Liver (tissue), 9 donors: ENCODE data around the gene CDH4. TPM values are rescaled to one million over a fixed set of nuclear protein-coding genes. Genes with fewer than 3 reads are reported as not detected.

Experiments
- DNase-seq: peaks from one replicate; pipeline ENCODE4 v3.0.0-alpha.2; 2017; ENCODE audit warnings: low spot score
- H3K27ac ChIP-seq, 2 donors: one replicate each; pipeline ENCODE4 v1.7.0; 2013; ENCODE audit warnings: inconsistent platforms in 2 of 2, low read length in 2 of 2, control low read depth in 1 of 2, low read depth in 1 of 2, mild to moderate bottlenecking in 1 of 2
- H3K27me3 ChIP-seq, 4 donors: one replicate each; pipeline versions ENCODE4 v1.6.1 to v1.7.0; 2013; ENCODE audit warnings: low read length in 3 of 4, inconsistent platforms in 1 of 4, mild to moderate bottlenecking in 1 of 4, moderate library complexity in 1 of 4; ENCODE audit not compliant: control insufficient read depth in 4 of 4, insufficient read depth in 4 of 4
- H3K36me3 ChIP-seq, 4 donors: one replicate each; pipeline versions ENCODE4 v1.6.1 to v1.7.0; 2013; ENCODE audit warnings: low read length in 3 of 4, mild to moderate bottlenecking in 3 of 4, low read depth in 1 of 4, moderate library complexity in 1 of 4; ENCODE audit not compliant: control insufficient read depth in 4 of 4, insufficient read depth in 3 of 4
- H3K4me1 ChIP-seq, 4 donors: one replicate each; pipeline versions ENCODE4 v1.6.1 to v1.7.0; 2013; ENCODE audit warnings: low read length in 3 of 4, mild to moderate bottlenecking in 3 of 4, moderate library complexity in 1 of 4; ENCODE audit not compliant: control insufficient read depth in 4 of 4, insufficient read depth in 4 of 4
- H3K4me3 ChIP-seq, 3 donors: one replicate each; pipeline versions ENCODE4 v1.6.1 to v1.7.0; 2013; ENCODE audit warnings: low read length in 3 of 3, control low read depth in 1 of 3, low read depth in 1 of 3, mild to moderate bottlenecking in 1 of 3
- H3K9ac ChIP-seq, 2 donors: one replicate each; pipeline ENCODE4 v1.7.0; 2013; ENCODE audit warnings: low read length in 2 of 2, mild to moderate bottlenecking in 2 of 2, moderate library complexity in 2 of 2, control low read depth in 1 of 2, low read depth in 1 of 2
- H3K9me3 ChIP-seq, 4 donors: one replicate each; pipeline versions ENCODE4 v1.6.1 to v1.7.0; 2013; ENCODE audit warnings: low read length in 3 of 4; ENCODE audit not compliant: control insufficient read depth in 4 of 4
- EGR1 ChIP-seq, 2 donors: IDR thresholded peaks; 2 replicates each; pipeline ENCODE4 v1.6.1; 2016 to 2018; ENCODE audit warnings: antibody characterized with exemption in 2 of 2, low read depth in 2 of 2
- FOXA1 ChIP-seq: IDR thresholded peaks from 2 replicates; pipeline ENCODE4 v1.6.1; 2016; ENCODE audit warnings: antibody characterized with exemption
- FOXA2 ChIP-seq: IDR thresholded peaks from 2 replicates; pipeline ENCODE4 v1.6.1; 2016; ENCODE audit warnings: antibody characterized with exemption
- HNF4G ChIP-seq: IDR thresholded peaks from 2 replicates; pipeline ENCODE4 v1.6.1; 2016; ENCODE audit warnings: antibody characterized with exemption
- JUND ChIP-seq, 2 donors: IDR thresholded peaks; 2 replicates each; pipeline ENCODE4 v1.6.1; 2016; ENCODE audit warnings: antibody characterized with exemption in 2 of 2
- RAD21 ChIP-seq, 2 donors: IDR thresholded peaks; 2 replicates each; pipeline ENCODE4 v1.6.1; 2016; ENCODE audit warnings: antibody characterized with exemption in 2 of 2, mild to moderate bottlenecking in 2 of 2
- RXRA ChIP-seq, 2 donors: IDR thresholded peaks; 2 replicates each; pipeline ENCODE4 v1.6.1; 2017 to 2018; ENCODE audit warnings: antibody characterized with exemption in 2 of 2, mild to moderate bottlenecking in 1 of 2
- SP1 ChIP-seq: IDR thresholded peaks from 2 replicates; pipeline ENCODE4 v1.6.1; 2018; ENCODE audit warnings: antibody characterized with exemption, mild to moderate bottlenecking
- YY1 ChIP-seq: IDR thresholded peaks from 2 replicates; pipeline ENCODE4 v1.6.1; 2016; ENCODE audit warnings: antibody characterized with exemption, mild to moderate bottlenecking
- WGBS: extraction: QIAGEN DNeasy Blood & Tissue Kit; methylation state at CpG from one replicate; pipeline ENCODE4 v1.1.7; 2013; 5-methylcytosine and 5-hydroxymethylcytosine counted together
- polyA plus RNA-seq, 2 donors: library from polyadenylated mRNA; stranded (reverse) in 1 of 2; unstranded in 1 of 2; fragments of 200-250 nt in 1 of 2; fragments of >200 nt in 1 of 2; fragmentation: Nextera tagmentation in 1 of 2; extraction: Ambion mirVana in 1 of 2; gene quantifications; one replicate each; pipeline versions ENCODE4 v1.2.1 to v1.2.3, GENCODE V29; 2013 to 2015
- total RNA-seq, 2 donors: library from RNA; depleted of rRNA; stranded (reverse); fragments of >200 nt; gene quantifications; one replicate each; pipeline ENCODE4 v1.2.3, GENCODE V29; 2014
- TF ChIP-seq, protein P1 (sequence below): fragments of 150-350 bp; IDR thresholded peaks from 2 replicates; pipeline ENCODE4 v1.5.1; 2017; ENCODE audit warnings: improper control_type of control experiment, low read depth, low read length; ENCODE audit not compliant: missing input control
- TF ChIP-seq, protein P2 (sequence below): IDR thresholded peaks from 2 replicates; pipeline ENCODE4 v1.6.1; 2016; ENCODE audit warnings: antibody characterized with exemption
- TF ChIP-seq, protein P3 (sequence below): IDR thresholded peaks from 2 replicates; pipeline ENCODE4 v1.6.1; 2016; ENCODE audit warnings: antibody characterized with exemption, mild to moderate bottlenecking
- TF ChIP-seq, protein P4 (sequence below): IDR thresholded peaks from 2 replicates; pipeline ENCODE4 v1.6.1; 2016; ENCODE audit warnings: antibody characterized with exemption
- donor health status: healthy.
- donor health status: healthy.
- donor health status: healthy.
- donor health status: healthy.
- donor health status: healthy.

Gene CDH4
- total and polyA plus RNA-seq, 4 donors, result 0.03 to 0.25 (median 0.19) TPM; not detected in 1

DNA sequence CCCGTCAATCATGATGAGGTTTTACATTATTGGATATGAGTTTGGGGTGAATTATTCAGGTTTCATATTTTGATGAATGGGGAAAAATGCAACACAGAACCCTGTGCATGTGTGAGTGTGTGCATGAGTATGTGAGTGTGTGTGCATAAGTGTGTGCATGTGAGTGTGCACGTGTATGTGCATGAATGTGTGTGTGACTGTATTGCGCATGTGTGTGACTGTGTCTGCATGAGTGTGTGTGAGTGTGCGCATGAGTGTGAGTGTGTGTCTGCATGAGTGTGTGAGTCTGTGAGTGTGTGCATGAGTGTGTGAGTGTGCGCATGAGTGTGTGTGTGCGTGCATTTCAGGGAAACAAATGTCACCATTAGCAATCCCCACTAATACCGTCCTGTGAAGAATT is 18.5 kb upstream of the CDH4 start:
- no peak for TF ChIP-seq FOXA2
- no peak overlapping the region for H3K27ac ChIP-seq
- no peak for DNase-seq
- H3K36me3 ChIP-seq, result no peaks in the 10 kb centered on the region
- 92% methylated on average over 7 of the region's 7 CpGs for WGBS
- no peak overlapping the region for H3K9ac ChIP-seq
- peaks cover 7 to 21% (median 16%) of the 10 kb centered on the region in 4 donors for H3K9me3 ChIP-seq
- no peaks in the 10 kb centered on the region for H3K27me3 ChIP-seq
- H3K4me1 ChIP-seq, result no peaks in the 10 kb centered on the region
- no peak overlapping the region for H3K4me3 ChIP-seq

DNA sequence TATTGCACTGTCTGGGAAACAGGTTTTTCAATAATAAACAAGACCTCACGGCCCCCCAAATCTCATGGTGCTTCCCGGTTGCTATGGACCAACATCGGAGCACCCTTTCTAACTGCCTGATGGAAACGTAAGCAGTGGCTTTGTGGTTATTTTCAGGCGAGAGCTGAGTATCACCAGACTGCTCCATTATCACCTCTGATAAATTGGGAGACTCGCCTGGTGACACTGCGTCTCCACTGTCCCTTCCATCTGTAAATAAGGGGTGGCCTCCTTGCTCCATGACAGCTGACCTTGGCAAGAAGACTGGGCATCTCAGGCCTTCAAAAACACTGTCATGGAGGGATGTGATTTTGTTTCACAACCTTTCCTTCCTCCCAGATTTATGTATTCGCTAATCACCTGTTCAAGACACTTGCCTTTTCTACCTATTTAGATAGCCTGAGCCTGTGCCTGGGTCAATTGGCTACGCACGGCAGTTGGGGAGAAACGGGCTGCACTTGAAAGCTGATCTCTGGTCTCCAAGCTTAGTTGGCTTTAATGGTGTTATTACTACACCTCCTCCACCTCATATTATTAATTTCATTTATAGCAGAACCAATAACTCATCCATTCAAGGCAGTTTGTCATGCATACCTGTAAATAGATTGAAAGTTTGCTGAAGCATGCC is 17.7 kb upstream of the CDH4 start:
- Histone ChIP-seq H3K4me3 (no peak overlapping the region), H3K4me1 (no peaks in the 10 kb centered on the region), H3K27me3 (no peaks in the 10 kb centered on the region), H3K9ac (no peak overlapping the region), H3K36me3 (no peaks in the 10 kb centered on the region), H3K27ac (no peak overlapping the region), H3K9me3 (peaks cover 7 to 21% (median 17%) of the 10 kb centered on the region in 4 donors)
- no peak for DNase-seq
- WGBS, result 75% methylated on average over 11 of the region's 11 CpGs
- TF ChIP-seq, protein P1, sequence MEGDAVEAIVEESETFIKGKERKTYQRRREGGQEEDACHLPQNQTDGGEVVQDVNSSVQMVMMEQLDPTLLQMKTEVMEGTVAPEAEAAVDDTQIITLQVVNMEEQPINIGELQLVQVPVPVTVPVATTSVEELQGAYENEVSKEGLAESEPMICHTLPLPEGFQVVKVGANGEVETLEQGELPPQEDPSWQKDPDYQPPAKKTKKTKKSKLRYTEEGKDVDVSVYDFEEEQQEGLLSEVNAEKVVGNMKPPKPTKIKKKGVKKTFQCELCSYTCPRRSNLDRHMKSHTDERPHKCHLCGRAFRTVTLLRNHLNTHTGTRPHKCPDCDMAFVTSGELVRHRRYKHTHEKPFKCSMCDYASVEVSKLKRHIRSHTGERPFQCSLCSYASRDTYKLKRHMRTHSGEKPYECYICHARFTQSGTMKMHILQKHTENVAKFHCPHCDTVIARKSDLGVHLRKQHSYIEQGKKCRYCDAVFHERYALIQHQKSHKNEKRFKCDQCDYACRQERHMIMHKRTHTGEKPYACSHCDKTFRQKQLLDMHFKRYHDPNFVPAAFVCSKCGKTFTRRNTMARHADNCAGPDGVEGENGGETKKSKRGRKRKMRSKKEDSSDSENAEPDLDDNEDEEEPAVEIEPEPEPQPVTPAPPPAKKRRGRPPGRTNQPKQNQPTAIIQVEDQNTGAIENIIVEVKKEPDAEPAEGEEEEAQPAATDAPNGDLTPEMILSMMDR, result no peak
- TF ChIP-seq RXRA (IDR thresholded peaks at IDR 0.05) (no peak), JUND (IDR thresholded peaks at IDR 0.05) (no peak), FOXA2 (no peak)
- TF ChIP-seq, protein P2, sequence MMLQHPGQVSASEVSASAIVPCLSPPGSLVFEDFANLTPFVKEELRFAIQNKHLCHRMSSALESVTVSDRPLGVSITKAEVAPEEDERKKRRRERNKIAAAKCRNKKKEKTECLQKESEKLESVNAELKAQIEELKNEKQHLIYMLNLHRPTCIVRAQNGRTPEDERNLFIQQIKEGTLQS, result no peak

DNA sequence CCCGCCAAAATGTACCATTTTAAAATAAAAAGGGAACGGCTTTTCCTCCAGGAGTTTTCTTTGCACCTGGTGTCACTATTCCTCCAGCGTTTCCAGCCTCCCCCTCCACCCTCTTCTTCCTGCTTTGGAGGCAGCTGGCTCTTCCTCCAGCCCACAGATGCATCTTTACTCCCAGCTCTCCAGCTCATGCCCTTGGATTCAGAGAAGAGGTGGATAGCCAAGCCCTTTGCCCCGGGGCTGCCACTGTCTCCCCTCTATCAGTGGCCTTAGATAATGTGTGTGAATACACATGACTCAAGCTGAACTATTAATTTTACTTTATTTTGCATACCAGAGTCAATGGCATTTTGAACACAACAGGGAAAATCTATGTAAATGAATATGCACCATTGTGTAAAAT is 15.3 kb upstream of the CDH4 start:
- Histone ChIP-seq H3K27me3 (peaks cover 0 to 5% (median 0%) of the 10 kb centered on the region in 4 donors), H3K36me3 (no peaks in the 10 kb centered on the region), H3K4me1 (no peaks in the 10 kb centered on the region), H3K27ac (no peak overlapping the region), H3K9ac (no peak overlapping the region), H3K4me3 (no peak overlapping the region), H3K9me3 (peaks cover 5 to 16% (median 12%) of the 10 kb centered on the region in 4 donors)
- DNase-seq, result no peak
- 54% methylated on average over 4 of the region's 4 CpGs for WGBS
- TF ChIP-seq JUND (IDR thresholded peaks at IDR 0.05) (no peak), RAD21 (IDR thresholded peaks at IDR 0.05) (no peak), FOXA1 (no peak), EGR1 (IDR thresholded peaks at IDR 0.05; ENCODE audit: low read depth in 2 of 2) (no peak), FOXA2 (no peak), SP1 (no peak), YY1 (no peak), HNF4G (no peak)
- TF ChIP-seq, protein P1, result no peak
- TF ChIP-seq, protein P3, sequence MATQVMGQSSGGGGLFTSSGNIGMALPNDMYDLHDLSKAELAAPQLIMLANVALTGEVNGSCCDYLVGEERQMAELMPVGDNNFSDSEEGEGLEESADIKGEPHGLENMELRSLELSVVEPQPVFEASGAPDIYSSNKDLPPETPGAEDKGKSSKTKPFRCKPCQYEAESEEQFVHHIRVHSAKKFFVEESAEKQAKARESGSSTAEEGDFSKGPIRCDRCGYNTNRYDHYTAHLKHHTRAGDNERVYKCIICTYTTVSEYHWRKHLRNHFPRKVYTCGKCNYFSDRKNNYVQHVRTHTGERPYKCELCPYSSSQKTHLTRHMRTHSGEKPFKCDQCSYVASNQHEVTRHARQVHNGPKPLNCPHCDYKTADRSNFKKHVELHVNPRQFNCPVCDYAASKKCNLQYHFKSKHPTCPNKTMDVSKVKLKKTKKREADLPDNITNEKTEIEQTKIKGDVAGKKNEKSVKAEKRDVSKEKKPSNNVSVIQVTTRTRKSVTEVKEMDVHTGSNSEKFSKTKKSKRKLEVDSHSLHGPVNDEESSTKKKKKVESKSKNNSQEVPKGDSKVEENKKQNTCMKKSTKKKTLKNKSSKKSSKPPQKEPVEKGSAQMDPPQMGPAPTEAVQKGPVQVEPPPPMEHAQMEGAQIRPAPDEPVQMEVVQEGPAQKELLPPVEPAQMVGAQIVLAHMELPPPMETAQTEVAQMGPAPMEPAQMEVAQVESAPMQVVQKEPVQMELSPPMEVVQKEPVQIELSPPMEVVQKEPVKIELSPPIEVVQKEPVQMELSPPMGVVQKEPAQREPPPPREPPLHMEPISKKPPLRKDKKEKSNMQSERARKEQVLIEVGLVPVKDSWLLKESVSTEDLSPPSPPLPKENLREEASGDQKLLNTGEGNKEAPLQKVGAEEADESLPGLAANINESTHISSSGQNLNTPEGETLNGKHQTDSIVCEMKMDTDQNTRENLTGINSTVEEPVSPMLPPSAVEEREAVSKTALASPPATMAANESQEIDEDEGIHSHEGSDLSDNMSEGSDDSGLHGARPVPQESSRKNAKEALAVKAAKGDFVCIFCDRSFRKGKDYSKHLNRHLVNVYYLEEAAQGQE, result no peak
- TF ChIP-seq, protein P4, sequence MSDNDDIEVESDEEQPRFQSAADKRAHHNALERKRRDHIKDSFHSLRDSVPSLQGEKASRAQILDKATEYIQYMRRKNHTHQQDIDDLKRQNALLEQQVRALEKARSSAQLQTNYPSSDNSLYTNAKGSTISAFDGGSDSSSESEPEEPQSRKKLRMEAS, result no peak
